ENCODE data around the gene PRPSAP1.

- TF ChIP-seq MYC (IDR thresholded peaks at IDR 0.05; ENCODE audit: low read depth, low read length): 0 out of 2 replicates have a peak, but pooled peaks have one; percentile 51
- TF ChIP-seq POLR2A (IDR thresholded peaks at IDR 0.05; ENCODE audit: extremely low read depth, insufficient read length): peak; percentile 35
- TF ChIP-seq CTCF (IDR thresholded peaks at IDR 0.05; ENCODE audit: low read depth, low read length): no peak
These were observed 30.7 kb upstream of the PRPSAP1 start, which contains the start of gene SPHK1 for GRCh38 chr17:76384222-76384986.

Measured in NB4 (cell line).